ENCODE measurements around the gene DNAH1. TPM values are rescaled to one million over a fixed set of nuclear protein-coding genes. Genes with fewer than 3 reads are reported as not detected.

The DNAH1 gene
- total and polyA plus RNA-seq, 5 donors, result 2.6 to 4.0 (median 3.6) TPM

GRCh38 chr3:52444860-52445793 lies 129.0 kb downstream of the DNAH1 start, which contains the start of gene SEMA3G:
TSS of gene SEMA3G (minus strand) at chr3:52445103. CDS start at chr3:52445027, 76 bp downstream.
- intact Hi-C loops (cut with DNase I), result no loop called here
- Histone ChIP-seq H3K9me3 (ENCODE audit: control insufficient read depth, low read length) (no peaks in the 10 kb centered on the region), H3K27ac (ENCODE audit: low read length) (no peak within 1 kb of the TSS), H3K27me3 (ENCODE audit: control insufficient read depth, insufficient read depth) (no peaks in the 10 kb centered on the region), H3K4me1 (ENCODE audit: control insufficient read depth, insufficient read depth, low read length) (peaks cover 5% of the 10 kb centered on the region), H3K4me3 (ENCODE audit: low read length) (no peak within 1 kb of the TSS)
- 32% methylated on average over 19 of the region's 19 CpGs for WGBS
- peak; percentile 76 to 90 (median 89) for DNase-seq
- ATAC-seq, result peak; percentile 59 to 68

GRCh38 chr3:52446042-52446441 lies 129.9 kb downstream of the DNAH1 start:
- Histone ChIP-seq H3K27ac (ENCODE audit: low read length) (no peak overlapping the region), H3K4me3 (ENCODE audit: low read length) (no peak overlapping the region), H3K4me1 (ENCODE audit: control insufficient read depth, insufficient read depth, low read length) (peaks cover 5% of the 10 kb centered on the region), H3K9me3 (ENCODE audit: control insufficient read depth, low read length) (no peaks in the 10 kb centered on the region), H3K27me3 (ENCODE audit: control insufficient read depth, insufficient read depth) (no peaks in the 10 kb centered on the region)
- intact Hi-C loops (cut with DNase I), result loop anchor here in 1 of 4 donors (2.0 kb wide), 1 partner anchor 17 kb away; no protein-coding TSS in a partner anchor
- no peak for ATAC-seq
- WGBS, result 91% methylated on average over 4 of the region's 4 CpGs
- peak in 2 of 3 donors; percentile 38 to 42 for DNase-seq

DNA sequence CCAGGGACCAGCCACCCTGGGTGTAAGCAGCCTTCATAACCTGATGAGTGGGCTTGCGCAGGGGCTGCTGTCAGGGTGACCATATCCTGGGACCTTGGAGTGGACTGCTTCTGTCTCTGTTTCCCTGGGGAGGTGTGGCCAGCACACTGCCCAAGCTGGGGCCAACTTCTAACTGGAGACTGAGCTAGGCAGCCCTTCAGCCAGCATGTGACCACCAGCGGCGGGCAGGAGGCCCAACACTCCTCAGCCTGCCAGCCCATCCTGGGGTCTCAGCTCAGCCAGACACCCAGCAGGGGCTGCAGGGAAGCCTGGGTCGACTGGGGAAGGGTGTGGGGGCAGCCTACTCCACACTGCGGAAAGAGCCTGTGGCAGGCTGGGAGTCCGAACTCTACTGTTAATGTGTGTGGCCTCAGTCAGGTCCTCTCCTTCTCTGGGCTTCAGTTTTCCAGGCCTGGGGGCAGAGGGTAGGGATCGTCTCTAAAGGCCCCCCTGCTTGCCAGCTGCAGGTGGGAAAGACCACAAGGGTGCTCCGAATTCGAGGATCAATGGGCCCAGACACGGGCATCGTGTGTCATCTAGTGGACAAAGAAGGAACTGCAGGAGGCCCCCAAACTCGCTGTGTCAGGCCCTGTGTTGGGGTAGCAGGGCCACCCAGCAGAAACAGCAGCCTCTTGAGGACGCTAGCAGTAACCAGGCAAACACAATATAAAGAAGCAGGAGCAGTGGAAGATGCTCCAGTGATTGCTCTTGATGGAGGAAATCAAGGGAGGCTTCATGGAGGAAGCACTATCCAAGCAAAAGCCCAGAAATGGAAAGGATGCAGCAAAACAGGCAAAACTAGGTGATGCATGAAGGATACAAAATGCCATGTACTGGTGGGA lies 130.8 kb downstream of the DNAH1 start:
- intact Hi-C loops (cut with DNase I), result loop anchor here in 2 of 4 donors (1.0 to 2.0 kb wide), 2 partner anchors 18 to 19 kb away; no protein-coding TSS in a partner anchor
- Histone ChIP-seq H3K4me3 (ENCODE audit: low read length) (no peak overlapping the region), H3K27ac (ENCODE audit: low read length) (no peak overlapping the region), H3K27me3 (ENCODE audit: control insufficient read depth, insufficient read depth) (no peaks in the 10 kb centered on the region), H3K9me3 (ENCODE audit: control insufficient read depth, low read length) (no peaks in the 10 kb centered on the region), H3K4me1 (ENCODE audit: control insufficient read depth, insufficient read depth, low read length) (peaks cover 5% of the 10 kb centered on the region)
- 36% methylated on average over 13 of the region's 13 CpGs for whole genome bisulfite sequencing
- DNase-seq (peak; percentile 58 to 81 (median 68)), ATAC-seq (peak; percentile 11 to 38)

GRCh38 chr3:52447512-52448355 lies 131.6 kb downstream of the DNAH1 start:
- WGBS, result 60% methylated on average over 12 of the region's 12 CpGs
- ATAC-seq, result peak in 1 of 2 donors; percentile 1
- peak in 2 of 3 donors; percentile 25 to 46 for DNase-seq

More at GRCh38 chr3:52447512-52448355, 131.6 kb downstream of the DNAH1 start:
- Histone ChIP-seq H3K4me3 (ENCODE audit: low read length) (no peak overlapping the region), H3K9me3 (ENCODE audit: control insufficient read depth, low read length) (no peaks in the 10 kb centered on the region), H3K4me1 (ENCODE audit: control insufficient read depth, insufficient read depth, low read length) (peaks cover 5% of the 10 kb centered on the region), H3K27ac (ENCODE audit: low read length) (peak overlapping the region; percentile 25), H3K27me3 (ENCODE audit: control insufficient read depth, insufficient read depth) (no peaks in the 10 kb centered on the region)
- intact Hi-C loops (cut with DNase I), result loop anchor here in 2 of 4 donors (1.0 to 2.0 kb wide), 2 partner anchors 19 kb away; no protein-coding TSS in a partner anchor

Small RNA genes within 50 kb of the gene (microRNA-seq; reads per million reads assigned to microRNA genes)
- 0 to 0.42 reads per million in 2 donors for gene MIR135A1
- 47,992 to 65,157 reads per million in 2 donors for gene MIRLET7G

Other genes starting within 250 kb of the DNAH1 start
- 1 to 10 TPM; 1.0 to 1.4 (median 1.3) TPM for gene POC1A, start 161.9 kb upstream of the DNAH1 start, total RNA-seq
- gene POC1A, start 161.9 kb upstream of the DNAH1 start, polyA plus RNA-seq, result 0.75 TPM
- 100 to 1,000 TPM in 3 of 4 donors, 10 to 100 TPM in 1; 95.7 to 123 (median 110) TPM for gene ALAS1, start 118.2 kb upstream of the DNAH1 start, total RNA-seq
- gene ALAS1, start 118.2 kb upstream of the DNAH1 start, polyA plus RNA-seq, result 119 TPM
- gene TLR9, start 90.7 kb upstream of the DNAH1 start, total RNA-seq, result under 1 TPM; 0.09 to 0.24 (median 0.20) TPM
- gene TLR9, start 90.7 kb upstream of the DNAH1 start, polyA plus RNA-seq, result 0.05 TPM
- gene TWF2, start 77.2 kb upstream of the DNAH1 start, total RNA-seq, result 10 to 100 TPM; 32.0 to 70.0 (median 45.0) TPM
- gene TWF2, start 77.2 kb upstream of the DNAH1 start, polyA plus RNA-seq, result 56.5 TPM
- gene PPM1M, start 70.6 kb upstream of the DNAH1 start, total RNA-seq, result 10 to 100 TPM; 11.3 to 16.3 (median 14.7) TPM
- 9.5 TPM for gene PPM1M, start 70.6 kb upstream of the DNAH1 start, polyA plus RNA-seq
- gene WDR82, start 37.7 kb upstream of the DNAH1 start, total RNA-seq, result 10 to 100 TPM; 61.0 to 65.5 (median 63.2) TPM
- 36.9 TPM for gene WDR82, start 37.7 kb upstream of the DNAH1 start, polyA plus RNA-seq
- 1 to 10 TPM; 4.2 to 7.5 (median 6.3) TPM for gene GLYCTK, start 28.5 kb upstream of the DNAH1 start, total RNA-seq
- 8.1 TPM for gene GLYCTK, start 28.5 kb upstream of the DNAH1 start, polyA plus RNA-seq
- 10 to 100 TPM; 48.4 to 59.1 (median 55.9) TPM for gene BAP1, start 93.7 kb downstream of the DNAH1 start, total RNA-seq
- 43.0 TPM for gene BAP1, start 93.7 kb downstream of the DNAH1 start, polyA plus RNA-seq
- gene PHF7, start 94.3 kb downstream of the DNAH1 start, total RNA-seq, result 10 to 100 TPM; 15.9 to 28.5 (median 18.3) TPM
- gene PHF7, start 94.3 kb downstream of the DNAH1 start, polyA plus RNA-seq, result 10.9 TPM
- gene SEMA3G, start 128.8 kb downstream of the DNAH1 start, total RNA-seq, result 10 to 100 TPM in 1 of 4 donors, 1 to 10 TPM in 3; 4.7 to 13.1 (median 8.3) TPM
- 11.2 TPM for gene SEMA3G, start 128.8 kb downstream of the DNAH1 start, polyA plus RNA-seq
- 1,000 to 10,000 TPM; 2,349 to 3,477 (median 2,851) TPM for gene TNNC1, start 137.7 kb downstream of the DNAH1 start, total RNA-seq
- gene TNNC1, start 137.7 kb downstream of the DNAH1 start, polyA plus RNA-seq, result 6,305 TPM
- 10 to 100 TPM; 48.6 to 59.2 (median 53.0) TPM for gene NISCH, start 139.3 kb downstream of the DNAH1 start, total RNA-seq
- 31.2 TPM for gene NISCH, start 139.3 kb downstream of the DNAH1 start, polyA plus RNA-seq
- 100 to 1,000 TPM in 2 of 4 donors, 10 to 100 TPM in 2; 91.9 to 159 (median 101) TPM for gene STAB1, start 179.0 kb downstream of the DNAH1 start, total RNA-seq
- gene STAB1, start 179.0 kb downstream of the DNAH1 start, polyA plus RNA-seq, result 69.5 TPM
- 100 to 1,000 TPM; 123 to 223 (median 154) TPM for gene NT5DC2, start 217.5 kb downstream of the DNAH1 start, total RNA-seq
- 322 TPM for gene NT5DC2, start 217.5 kb downstream of the DNAH1 start, polyA plus RNA-seq
- gene UQCC5, start 220.3 kb downstream of the DNAH1 start, total RNA-seq, result 10 to 100 TPM; 52.4 to 64.2 (median 62.4) TPM
- gene UQCC5, start 220.3 kb downstream of the DNAH1 start, polyA plus RNA-seq, result 97.3 TPM